GM19351 (cell line): ENCODE measurements around the gene OR4K5.
"Not testable (repeated sequence)": the region's sequence is repeated elsewhere in the genome, so short reads cannot be mapped to it uniquely, and the experiment has no call there.

Experiments
- ATAC-seq: cut with Tn5 transposase; IDR thresholded peaks from one replicate; pipeline ENCODE4 v1.9.1; 2021; ENCODE audit warnings: mild to moderate bottlenecking, moderate library complexity; ENCODE audit not compliant: unreplicated experiment

The OR4K5 gene

GRCh38 chr14:19920021-19920657, at the start of gene OR4K5:
Gene OR4K5 (plus strand): TSS chr14:19920607. CDS start chr14:19920607, 0 bp downstream.
- no peak for ATAC-seq

- ATAC-seq: no peak
These were observed 47.2 kb upstream of the OR4K5 start for GRCh38 chr14:19873178-19873577.

- ATAC-seq: no peak
These were observed 45.6 kb upstream of the OR4K5 start, which contains the start of gene OR4K2 for GRCh38 chr14:19874842-19875241. Gene OR4K2 (plus strand): TSS chr14:19875142. CDS start chr14:19876268, 1,126 bp downstream.

- no peak for ATAC-seq
These were observed 42.3 kb upstream of the OR4K5 start for GRCh38 chr14:19878029-19878642.

GRCh38 chr14:19895282-19895681, 25.1 kb upstream of the OR4K5 start:
- no peak for ATAC-seq

GRCh38 chr14:19900999-19901398, 19.4 kb upstream of the OR4K5 start:
- ATAC-seq: no peak

GRCh38 chr14:19902409-19902808, 18.0 kb upstream of the OR4K5 start:
- no peak for ATAC-seq

- ATAC-seq: no peak
These were observed 13.7 kb upstream of the OR4K5 start for GRCh38 chr14:19906665-19907064.

GRCh38 chr14:19911114-19911513, 9.3 kb upstream of the OR4K5 start:
- no peak for ATAC-seq

GRCh38 chr14:19917243-19917642, 3.2 kb upstream of the OR4K5 start:
- no peak for ATAC-seq

GRCh38 chr14:19917955-19918518, 2.4 kb upstream of the OR4K5 start:
- ATAC-seq: no peak

- no peak for ATAC-seq
These were observed 1.7 kb upstream of the OR4K5 start for GRCh38 chr14:19918553-19919264.

- ATAC-seq: no peak
These were observed 10.2 kb downstream of the OR4K5 start, which contains the start of gene OR4K1 for GRCh38 chr14:19930617-19931016. Gene OR4K1 (plus strand): TSS chr14:19930917. CDS start chr14:19935667, 4,750 bp downstream.

GRCh38 chr14:19941668-19942067, 21.3 kb downstream of the OR4K5 start:
- ATAC-seq: no peak

GRCh38 chr14:19947413-19948090, 27.1 kb downstream of the OR4K5 start:
- ATAC-seq: no peak

- no peak for ATAC-seq
These were observed 28.8 kb downstream of the OR4K5 start for GRCh38 chr14:19949218-19949617.

- ATAC-seq: not testable (repeated sequence)
These were observed 49.3 kb downstream of the OR4K5 start for GRCh38 chr14:19969735-19970134.
